CD1c-positive myeloid dendritic cell (primary cell): ENCODE measurements around the gene SLC7A9.

Source experiments
- DNase-seq: peaks from one replicate; pipeline ENCODE4 v3.0.0-alpha.2; 2016; ENCODE audit errors: extremely low spot score

The SLC7A9 gene

GRCh38 chr19:32869369-32869965, at the start of gene SLC7A9:
Gene SLC7A9, minus strand, starts transcription at chr19:32869767. Its CDS starts 1,233 bp downstream, at chr19:32868534.
- DNase-seq: no peak

GRCh38 chr19:32919365-32919764, 49.8 kb upstream of the SLC7A9 start:
- DNase-seq: no peak

- no peak for DNase-seq
Measured at GRCh38 chr19:32917616-32917996, 48.0 kb upstream of the SLC7A9 start.

- no peak for DNase-seq
Measured at GRCh38 chr19:32916969-32917615, 47.5 kb upstream of the SLC7A9 start.

GRCh38 chr19:32914879-32915660, 45.5 kb upstream of the SLC7A9 start:
- DNase-seq: no peak

GRCh38 chr19:32911467-32911866, 41.9 kb upstream of the SLC7A9 start:
- DNase-seq: no peak

- no peak for DNase-seq
Measured at GRCh38 chr19:32910874-32911273, 41.3 kb upstream of the SLC7A9 start.

GRCh38 chr19:32910094-32910493, 40.5 kb upstream of the SLC7A9 start:
- DNase-seq: no peak

- no peak for DNase-seq
Measured at GRCh38 chr19:32909257-32909656, 39.7 kb upstream of the SLC7A9 start.

GRCh38 chr19:32908641-32909190, 39.1 kb upstream of the SLC7A9 start:
- no peak for DNase-seq

- DNase-seq: no peak
Measured at GRCh38 chr19:32902448-32902847, 32.9 kb upstream of the SLC7A9 start.

- DNase-seq: no peak
Measured at GRCh38 chr19:32901504-32902161, 32.1 kb upstream of the SLC7A9 start.

- DNase-seq: no peak
Measured at GRCh38 chr19:32896516-32897214, 27.1 kb upstream of the SLC7A9 start.

GRCh38 chr19:32895384-32895783, 25.8 kb upstream of the SLC7A9 start:
- DNase-seq: no peak

GRCh38 chr19:32891609-32892008, 22.0 kb upstream of the SLC7A9 start:
- no peak for DNase-seq

- no peak for DNase-seq
Measured at GRCh38 chr19:32890841-32891240, 21.3 kb upstream of the SLC7A9 start.

GRCh38 chr19:32890326-32890725, 20.8 kb upstream of the SLC7A9 start:
- DNase-seq: no peak

GRCh38 chr19:32889137-32889934, 19.8 kb upstream of the SLC7A9 start:
- DNase-seq: no peak

GRCh38 chr19:32887572-32888215, 18.1 kb upstream of the SLC7A9 start:
- no peak for DNase-seq

- no peak for DNase-seq
Measured at GRCh38 chr19:32886241-32886640, 16.7 kb upstream of the SLC7A9 start.
